ENCODE data around the gene ZDHHC22.

Gene ZDHHC22

GRCh38 chr14:77086951-77087350, 54.6 kb downstream of the ZDHHC22 start:
- Mint-ChIP-seq H3K36me3 (ENCODE audit: low read depth) (peaks cover 16% of the 10 kb centered on the region), H3K4me3 (no peak overlapping the region), H3K27me3 (ENCODE audit: low read depth, poor library complexity) (peaks cover 7% of the 10 kb centered on the region), H3K9me3 (peaks cover 24% of the 10 kb centered on the region), H3K27ac (peak overlapping the region; percentile 53), H3K4me1 (peaks cover 59% of the 10 kb centered on the region)
- DNase-seq: no peak
- TF ChIP-seq CTCF (IDR thresholded peaks at IDR 0.05): no peak

- DNase-seq: no peak
- H3K4me3 Mint-ChIP-seq: no peak overlapping the region
Measured at GRCh38 chr14:77086017-77086727, 55.4 kb downstream of the ZDHHC22 start.

GRCh38 chr14:77085538-77085937, 56.1 kb downstream of the ZDHHC22 start:
- Mint-ChIP-seq H3K27me3 (ENCODE audit: low read depth, poor library complexity) (peaks cover 7% of the 10 kb centered on the region), H3K4me1 (peaks cover 67% of the 10 kb centered on the region), H3K4me3 (no peak overlapping the region), H3K27ac (peak overlapping the region; percentile 84), H3K9me3 (peaks cover 15% of the 10 kb centered on the region), H3K36me3 (ENCODE audit: low read depth) (peaks cover 5% of the 10 kb centered on the region)
- no peak for TF ChIP-seq CTCF (IDR thresholded peaks at IDR 0.05)
- no peak for DNase-seq

More at GRCh38 chr14:77086017-77086727, 55.4 kb downstream of the ZDHHC22 start:
- Mint-ChIP-seq H3K36me3 (ENCODE audit: low read depth) (peaks cover 9% of the 10 kb centered on the region), H3K27me3 (ENCODE audit: low read depth, poor library complexity) (peaks cover 7% of the 10 kb centered on the region), H3K27ac (peak overlapping the region; percentile 53), H3K9me3 (peaks cover 18% of the 10 kb centered on the region), H3K4me1 (peaks cover 63% of the 10 kb centered on the region)
- no peak for TF ChIP-seq CTCF (IDR thresholded peaks at IDR 0.05)

- DNase-seq: no peak
- H3K27me3 Mint-ChIP-seq (ENCODE audit: low read depth, poor library complexity): peaks cover 7% of the 10 kb centered on the region
- H3K36me3 Mint-ChIP-seq (ENCODE audit: low read depth): peaks cover 7% of the 10 kb centered on the region
- H3K4me3 Mint-ChIP-seq: peak overlapping the region; percentile 10
- H3K9me3 Mint-ChIP-seq: peaks cover 14% of the 10 kb centered on the region
- no peak for TF ChIP-seq CTCF (IDR thresholded peaks at IDR 0.05)
- peaks cover 67% of the 10 kb centered on the region for H3K4me1 Mint-ChIP-seq
- H3K27ac Mint-ChIP-seq: peak overlapping the region; percentile 84
Measured at GRCh38 chr14:77084985-77085384, 56.6 kb downstream of the ZDHHC22 start.

- no peak for DNase-seq
- Mint-ChIP-seq H3K27ac (no peak overlapping the region), H3K36me3 (ENCODE audit: low read depth) (peaks cover 7% of the 10 kb centered on the region), H3K4me1 (peaks cover 70% of the 10 kb centered on the region), H3K27me3 (ENCODE audit: low read depth, poor library complexity) (peaks cover 3% of the 10 kb centered on the region), H3K4me3 (no peak overlapping the region), H3K9me3 (peaks cover 13% of the 10 kb centered on the region)
- TF ChIP-seq CTCF (IDR thresholded peaks at IDR 0.05): no peak
Measured at GRCh38 chr14:77083082-77083481, 58.5 kb downstream of the ZDHHC22 start.

- Mint-ChIP-seq H3K9me3 (peaks cover 13% of the 10 kb centered on the region), H3K27me3 (ENCODE audit: low read depth, poor library complexity) (peaks cover 3% of the 10 kb centered on the region), H3K27ac (no peak overlapping the region), H3K4me1 (peaks cover 67% of the 10 kb centered on the region), H3K36me3 (ENCODE audit: low read depth) (peaks cover 7% of the 10 kb centered on the region), H3K4me3 (no peak overlapping the region)
- no peak for DNase-seq
- no peak for TF ChIP-seq CTCF (IDR thresholded peaks at IDR 0.05)
Measured at GRCh38 chr14:77082356-77082755, 59.2 kb downstream of the ZDHHC22 start.
